Ishikawa (cell line): ENCODE measurements around the gene SLC22A13.

ENCODE experiments used
- EGR1 ChIP-seq: IDR thresholded peaks from 2 replicates; pipeline ENCODE4 v1.6.1; 2012
- MAX ChIP-seq: IDR thresholded peaks from 2 replicates; pipeline ENCODE4 v1.6.1; 2012
- RAD21 ChIP-seq: IDR thresholded peaks from 2 replicates; pipeline ENCODE4 v1.6.1; 2012; ENCODE audit warnings: low read depth
- TAF1 ChIP-seq: IDR thresholded peaks from 2 replicates; pipeline ENCODE4 v1.6.1; 2012; ENCODE audit warnings: low read depth, mild to moderate bottlenecking
- TCF12 ChIP-seq: IDR thresholded peaks from 2 replicates; pipeline ENCODE4 v1.6.1; 2012; ENCODE audit warnings: low read depth
- USF1 ChIP-seq: IDR thresholded peaks from 2 replicates; pipeline ENCODE4 v1.6.1; 2012
- ZBTB7A ChIP-seq: IDR thresholded peaks from 2 replicates; pipeline ENCODE4 v1.6.1; 2012; ENCODE audit warnings: low read depth

The SLC22A13 gene

GRCh38 chr3:38325256-38325655 lies 59.6 kb downstream of the SLC22A13 start:
- TF ChIP-seq TCF12 (no peak), ZBTB7A (no peak), USF1 (no peak)

GRCh38 chr3:38327335-38328009 lies 61.9 kb downstream of the SLC22A13 start:
- TF ChIP-seq EGR1 (no peak), RAD21 (no peak), TAF1 (no peak), MAX (no peak)
